COLO668 (cell line): ENCODE results near the gene SYT17.

Source experiments
- DNase-seq: peaks from one replicate; lab custom pipeline; 2025; ENCODE audit not compliant: unreplicated experiment; lab: John Stamatoyannopoulos, UW

SYT17 gene

GRCh38 chr16:19137201-19138128, 30.6 kb upstream of the SYT17 start:
- DNase-seq, result no peak

- DNase-seq, result peak; percentile 58
These were observed 29.4 kb upstream of the SYT17 start for GRCh38 chr16:19138601-19139000.

- DNase-seq, result no peak
These were observed 28.5 kb upstream of the SYT17 start for GRCh38 chr16:19139436-19140091.

GRCh38 chr16:19140396-19140795, 27.6 kb upstream of the SYT17 start:
- no peak for DNase-seq

- DNase-seq, result no peak
These were observed 25.0 kb upstream of the SYT17 start for GRCh38 chr16:19142939-19143598.

- no peak for DNase-seq
These were observed 24.5 kb upstream of the SYT17 start for GRCh38 chr16:19143599-19143956.

- DNase-seq, result no peak
These were observed 23.0 kb upstream of the SYT17 start for GRCh38 chr16:19145010-19145409.

GRCh38 chr16:19147126-19147525, 20.9 kb upstream of the SYT17 start:
- DNase-seq, result no peak

GRCh38 chr16:19147627-19148026, 20.4 kb upstream of the SYT17 start:
- no peak for DNase-seq

- no peak for DNase-seq
These were observed 19.9 kb upstream of the SYT17 start for GRCh38 chr16:19148189-19148588.

- no peak for DNase-seq
These were observed 16.7 kb upstream of the SYT17 start for GRCh38 chr16:19151310-19151709.

- no peak for DNase-seq
These were observed 16.0 kb upstream of the SYT17 start for GRCh38 chr16:19152042-19152441.

- peak; percentile 22 for DNase-seq
These were observed 14.2 kb upstream of the SYT17 start for GRCh38 chr16:19153876-19154275.

GRCh38 chr16:19162085-19162484, 6.0 kb upstream of the SYT17 start:
- DNase-seq, result no peak

- DNase-seq, result no peak
These were observed 4.8 kb upstream of the SYT17 start for GRCh38 chr16:19163215-19163614.

- DNase-seq, result no peak
These were observed 3.8 kb upstream of the SYT17 start for GRCh38 chr16:19164285-19164684.

GRCh38 chr16:19165101-19165500, 2.9 kb upstream of the SYT17 start:
- no peak for DNase-seq

- DNase-seq, result no peak
These were observed 1.5 kb upstream of the SYT17 start for GRCh38 chr16:19166500-19166899.

GRCh38 chr16:19168371-19169081, 486 bp downstream of the SYT17 start:
- DNase-seq, result peak; percentile 93

- DNase-seq, result peak; percentile 29
These were observed 1.1 kb downstream of the SYT17 start for GRCh38 chr16:19169082-19169639.
